GM19455 (cell line): ENCODE data around the gene PSMD6.

Experiments
- ATAC-seq: cut with Tn5 transposase; IDR thresholded peaks from one replicate; pipeline ENCODE4 v1.9.1; 2021; ENCODE audit not compliant: unreplicated experiment

The PSMD6 gene

DNA sequence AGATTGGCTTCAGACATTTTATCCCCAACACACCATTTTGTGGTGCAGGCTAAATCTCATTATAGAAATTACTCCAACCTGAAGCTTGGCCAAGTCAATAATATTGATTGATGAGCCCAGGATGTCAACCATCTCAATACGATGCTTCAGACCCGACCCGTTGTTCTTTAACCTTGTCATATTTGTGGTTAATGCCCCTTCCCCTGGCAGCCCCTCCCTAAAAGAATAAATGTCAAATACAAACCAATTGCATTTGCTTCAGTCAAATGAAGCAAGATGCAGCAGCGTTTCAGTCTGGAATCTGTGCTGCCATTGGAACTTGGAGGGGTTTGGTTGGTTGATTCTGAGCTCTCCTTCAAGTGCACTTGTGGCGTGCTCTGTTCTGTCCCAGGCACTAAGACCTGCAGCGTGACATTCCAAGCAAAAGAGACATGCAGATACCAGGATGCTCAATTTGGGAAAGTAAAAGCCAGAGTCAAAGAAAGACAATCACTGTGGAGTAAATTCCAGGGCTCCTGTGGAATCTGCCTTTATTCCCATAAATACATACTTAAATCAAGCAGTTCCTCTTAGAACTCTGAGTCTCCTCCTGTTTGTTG is 23.8 kb upstream of the PSMD6 start:
- no peak for ATAC-seq

DNA sequence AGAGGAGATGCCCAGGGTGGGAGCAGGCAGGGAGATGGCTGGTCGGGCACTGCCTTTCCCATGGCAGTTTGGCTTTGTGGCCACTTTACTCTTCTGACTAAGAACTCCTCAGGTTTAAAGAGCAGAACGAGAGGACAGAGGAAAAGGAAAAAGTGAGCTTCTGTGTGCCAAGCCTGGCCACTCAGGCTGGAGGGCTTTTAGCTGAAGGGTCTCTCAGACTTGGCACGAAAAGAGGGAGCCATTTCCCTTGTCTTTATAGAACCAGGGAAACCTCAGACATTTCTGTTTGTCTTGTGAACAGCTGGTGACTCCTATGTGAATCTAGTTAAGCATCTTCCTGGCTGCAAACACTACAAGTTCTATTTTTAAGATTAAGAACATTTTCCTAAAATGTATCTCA is 23.3 kb upstream of the PSMD6 start:
- no peak for ATAC-seq

DNA sequence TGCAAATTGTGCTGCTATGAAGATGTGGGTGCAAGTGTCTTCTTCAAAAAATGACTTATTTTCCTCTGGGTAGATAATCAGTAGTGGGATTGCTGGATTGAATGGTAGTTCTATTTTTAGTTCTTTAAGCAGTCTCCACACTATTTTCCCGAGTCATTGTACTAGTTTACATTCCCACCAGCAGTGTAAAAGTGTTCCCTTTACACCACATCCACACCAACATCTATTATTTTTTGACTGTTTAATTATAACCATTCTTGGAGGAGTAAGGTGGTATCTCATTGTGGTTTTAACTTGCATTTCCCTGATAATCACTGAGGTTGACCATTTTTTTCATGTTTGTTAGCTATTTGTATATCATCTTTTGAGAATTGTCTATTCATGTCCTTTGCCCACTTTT is 19.7 kb upstream of the PSMD6 start:
- ATAC-seq: no peak

- no peak for ATAC-seq
Measured at GRCh38 chr3:64039981-64040733, 16.9 kb upstream of the PSMD6 start.

GRCh38 chr3:64039332-64039731 is 16.0 kb upstream of the PSMD6 start:
- no peak for ATAC-seq

GRCh38 chr3:64038253-64038767 is 15.0 kb upstream of the PSMD6 start:
- no peak for ATAC-seq

DNA sequence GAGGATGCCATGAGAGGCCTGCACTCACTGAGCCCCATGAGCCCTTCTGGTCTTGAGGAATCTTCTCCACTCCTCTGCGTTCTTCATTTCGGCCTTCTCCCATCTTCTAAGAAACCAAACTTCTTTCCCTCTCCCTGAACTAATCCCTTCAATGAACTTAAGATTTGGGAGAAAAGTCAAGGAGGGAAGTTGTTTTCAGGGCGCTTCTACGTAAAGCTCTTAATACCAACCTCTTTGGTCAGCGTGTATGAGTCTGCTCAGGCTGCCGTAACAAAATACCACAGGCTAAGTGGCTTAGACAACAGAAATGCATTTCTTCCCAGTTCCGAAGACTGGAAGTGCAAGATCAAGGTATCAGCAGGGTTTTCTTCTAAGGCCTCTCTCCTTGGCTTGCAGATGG is 13.8 kb upstream of the PSMD6 start:
- ATAC-seq: no peak

- no peak for ATAC-seq
Measured at GRCh38 chr3:64033069-64033468, 9.8 kb upstream of the PSMD6 start.

- no peak for ATAC-seq
Measured at GRCh38 chr3:64031540-64032508, 8.5 kb upstream of the PSMD6 start.

- peak; percentile 97 for ATAC-seq
Measured at GRCh38 chr3:64030741-64031140, 7.4 kb upstream of the PSMD6 start.

- no peak for ATAC-seq
Measured at GRCh38 chr3:64029287-64029686, 6.0 kb upstream of the PSMD6 start.

DNA sequence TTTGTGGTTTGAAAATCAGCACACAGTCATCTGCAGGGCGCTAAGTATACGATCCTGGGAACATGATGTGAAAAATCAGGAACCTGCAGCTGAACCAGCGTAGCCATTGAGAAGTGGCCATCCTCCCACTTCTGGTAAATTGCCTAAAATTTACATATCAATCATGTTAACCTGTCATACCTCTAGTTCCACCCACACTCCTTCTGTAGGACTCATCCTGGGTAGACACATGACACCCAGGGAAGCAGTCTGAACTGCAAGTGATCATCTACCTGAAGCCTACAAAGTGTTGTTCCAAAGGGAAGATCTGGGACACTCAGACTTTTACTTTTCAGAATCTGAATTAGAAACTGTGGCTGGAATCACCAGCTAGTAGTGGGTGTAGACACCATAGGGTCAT is 5.5 kb upstream of the PSMD6 start:
- no peak for ATAC-seq

DNA sequence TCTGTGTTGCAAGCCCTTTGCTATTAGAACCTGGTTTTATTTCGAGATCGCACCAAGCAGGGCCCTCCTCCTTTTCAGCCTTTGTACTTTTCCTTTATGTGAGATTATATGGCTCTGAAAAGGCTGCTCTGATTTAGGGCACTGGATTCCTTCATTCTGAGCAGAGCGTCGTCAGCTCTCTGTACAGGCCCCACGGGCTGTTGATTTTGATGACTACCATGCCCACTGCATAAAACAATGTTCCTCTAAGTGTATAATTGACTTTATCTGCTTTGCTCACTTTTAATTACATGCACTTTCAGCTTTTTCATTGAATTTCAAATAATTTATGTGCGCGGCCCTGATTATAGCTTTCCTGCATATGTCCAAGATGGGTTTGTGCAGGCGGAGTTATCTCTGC is 4.4 kb upstream of the PSMD6 start:
- no peak for ATAC-seq

- no peak for ATAC-seq
Measured at GRCh38 chr3:64026346-64026745, 3.1 kb upstream of the PSMD6 start.

- ATAC-seq: peak; percentile 19
Measured at GRCh38 chr3:64023861-64024223, 548 bp upstream of the PSMD6 start.

DNA sequence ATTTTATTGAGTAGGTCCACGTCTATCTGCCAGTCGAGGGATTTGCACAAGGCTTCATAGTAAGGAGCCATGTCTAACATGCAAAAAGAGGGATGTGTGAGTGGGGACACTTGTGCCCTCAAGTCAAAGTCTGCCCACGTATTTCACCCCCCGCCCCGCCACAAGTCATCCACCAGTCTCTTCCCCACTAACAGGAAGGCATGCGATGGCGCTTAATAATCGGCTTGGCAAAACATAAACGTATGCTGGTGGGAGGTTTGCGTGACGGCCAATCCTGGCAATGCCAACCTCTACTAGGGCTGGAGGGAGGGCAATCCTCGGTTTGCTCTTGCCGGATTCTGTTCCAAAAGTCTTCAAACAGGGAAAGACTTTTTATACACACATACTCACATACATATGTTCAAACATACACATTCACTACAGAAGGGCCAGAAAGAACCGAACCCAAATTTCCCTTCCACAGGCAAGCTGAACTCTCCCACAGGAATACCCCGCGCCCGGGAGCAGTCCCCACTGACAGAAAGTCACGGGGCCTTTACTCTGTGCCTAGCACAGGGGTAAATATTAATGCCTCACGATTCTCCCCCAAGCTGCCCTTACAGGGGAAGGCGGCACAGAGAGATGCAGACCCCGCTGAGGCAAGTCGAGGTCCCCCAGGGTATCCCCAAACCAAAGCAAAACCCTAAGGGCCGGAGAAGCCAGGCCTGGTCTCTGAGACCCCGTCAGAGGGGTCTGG is 675 bp downstream of the PSMD6 start:
- ATAC-seq: no peak

GRCh38 chr3:64021922-64022321 is 1.4 kb downstream of the PSMD6 start:
- ATAC-seq: no peak

GRCh38 chr3:64019879-64020278 is 3.4 kb downstream of the PSMD6 start:
- no peak for ATAC-seq

DNA sequence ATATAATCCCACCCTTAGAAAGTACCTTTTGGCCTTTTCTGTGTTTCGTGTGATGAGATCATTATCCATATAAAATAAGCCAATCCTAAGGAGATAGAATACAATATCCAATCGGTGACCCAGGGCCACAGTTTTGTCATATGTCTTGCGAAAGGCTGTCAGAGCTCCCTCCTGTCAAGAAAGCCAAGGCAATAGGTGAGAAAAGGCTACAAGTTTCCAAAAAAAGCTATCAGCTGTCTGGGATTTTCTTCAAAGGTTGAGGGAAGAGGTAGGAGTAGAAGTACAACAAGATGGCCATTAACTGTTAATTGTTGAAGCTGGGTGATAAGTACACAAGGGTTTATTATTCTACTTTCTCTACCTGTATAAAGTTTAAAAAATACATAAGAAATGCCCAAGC is 4.0 kb downstream of the PSMD6 start:
- no peak for ATAC-seq

- ATAC-seq: no peak
Measured at GRCh38 chr3:64016941-64017620, 6.2 kb downstream of the PSMD6 start.
